ENCODE data around the gene KCNJ11.

The KCNJ11 gene

DNA sequence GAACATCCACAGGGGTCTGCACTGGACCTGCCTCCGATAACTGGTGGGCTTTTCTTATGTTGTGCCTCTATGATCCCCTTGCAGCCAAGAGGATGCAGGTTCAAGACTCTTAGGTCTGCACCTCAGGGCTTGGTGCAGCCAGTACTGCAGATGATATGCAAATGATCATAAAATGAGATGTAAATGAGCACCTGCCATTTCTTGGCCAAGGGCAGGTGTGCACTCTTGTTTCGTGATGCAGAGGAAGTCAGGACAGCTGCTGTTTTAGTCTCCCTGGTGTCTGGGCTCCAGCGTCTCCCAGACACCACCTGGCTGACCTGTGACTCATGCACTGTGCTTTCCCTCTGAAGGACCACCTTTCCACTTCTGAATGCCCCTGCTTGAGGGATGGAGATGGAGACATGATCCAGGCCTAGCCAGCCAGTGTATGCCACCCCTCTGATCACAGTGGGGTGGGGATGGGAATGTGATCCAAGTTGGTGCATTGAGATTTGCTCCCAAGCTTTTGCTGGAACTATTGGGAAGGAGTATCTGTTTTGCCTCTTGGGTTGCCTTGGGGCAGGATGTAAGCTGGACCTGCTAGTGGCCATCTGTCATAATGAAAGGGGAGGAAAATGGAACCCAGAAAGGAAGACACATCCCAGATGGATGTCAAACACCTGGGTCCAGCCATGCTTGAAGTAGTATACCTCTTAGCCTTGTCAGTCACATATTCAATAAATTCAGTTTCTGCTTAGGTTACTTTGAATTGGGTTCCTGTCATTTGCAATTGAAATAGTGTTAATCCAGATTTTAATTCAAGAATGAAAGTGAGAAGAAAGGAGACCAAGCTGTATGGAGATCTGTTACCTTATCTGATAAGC, 3.3 kb upstream of the KCNJ11 start:
- no peak for DNase-seq

DNA sequence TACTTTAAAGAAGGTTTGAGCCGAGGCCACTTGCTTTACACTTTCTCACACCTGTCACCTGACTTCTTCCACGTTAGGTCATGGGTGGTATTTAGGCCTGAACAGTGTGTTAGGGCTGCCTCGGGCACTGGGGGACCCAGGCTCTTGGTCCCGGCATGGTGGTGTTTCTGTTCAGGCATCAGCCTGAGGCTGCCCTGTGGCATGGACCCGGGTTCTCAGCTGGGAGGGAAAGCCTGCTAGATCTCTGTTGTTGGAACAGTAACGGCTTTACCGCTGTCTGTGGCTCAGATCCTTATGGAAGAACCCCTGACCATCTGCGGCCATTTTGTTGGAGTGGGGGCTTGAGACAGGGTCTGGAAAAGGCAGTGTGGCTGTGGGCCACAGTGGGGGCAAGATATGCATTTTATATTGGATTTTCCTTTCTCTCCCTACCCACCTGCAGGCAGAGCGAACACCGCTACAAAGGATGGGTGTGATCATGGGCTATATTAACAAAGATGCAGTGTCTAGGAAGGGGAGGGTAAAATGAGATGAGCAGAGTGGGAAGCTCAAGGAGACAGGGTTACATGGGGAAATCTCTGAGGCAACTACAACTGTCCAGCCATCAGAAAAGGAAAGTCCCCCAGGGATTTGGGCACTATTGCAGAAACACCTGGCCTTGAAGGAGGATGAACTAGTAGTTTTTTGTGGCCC, 1.6 kb upstream of the KCNJ11 start:
- DNase-seq: no peak

DNA sequence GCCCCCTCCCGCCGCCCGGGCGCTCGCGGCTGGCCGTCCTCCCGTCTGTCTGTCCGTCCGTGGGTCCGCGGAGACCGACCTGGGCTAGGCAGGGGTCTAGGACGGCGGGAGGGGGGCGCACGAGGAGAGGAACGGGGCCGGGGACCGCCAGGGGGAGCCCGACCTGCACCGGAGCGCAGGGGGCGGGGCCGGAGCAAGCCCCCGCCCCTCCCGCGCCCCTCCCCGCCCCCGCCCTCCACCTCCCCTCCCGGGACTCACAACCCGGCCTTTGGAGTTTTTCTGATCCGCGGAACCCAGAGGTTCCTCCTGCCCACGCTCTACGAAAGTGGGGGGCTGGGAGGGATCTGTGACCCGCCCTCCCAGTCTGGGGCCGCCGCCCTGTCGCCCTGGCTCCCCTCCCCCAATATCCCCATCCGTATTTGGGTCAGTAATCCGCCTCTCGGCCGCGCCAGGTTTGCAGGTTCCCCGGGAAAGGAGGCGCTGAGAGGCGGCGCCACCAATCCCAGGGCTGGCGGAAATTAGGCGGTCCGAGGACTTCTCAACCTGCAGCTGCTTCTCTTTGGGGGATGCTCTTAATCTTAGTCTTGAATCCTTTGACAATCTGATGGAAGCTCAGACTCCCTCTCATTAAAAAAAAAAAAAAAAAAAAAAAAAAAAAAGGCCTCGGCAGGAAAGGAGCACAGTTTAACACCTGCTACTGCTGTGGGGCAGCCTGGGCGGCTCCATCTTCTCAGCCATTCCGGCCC, 925 bp upstream of the KCNJ11 start:
- peak in 50 of 58 donors; percentile 34 to 86 (median 58) for DNase-seq

DNA sequence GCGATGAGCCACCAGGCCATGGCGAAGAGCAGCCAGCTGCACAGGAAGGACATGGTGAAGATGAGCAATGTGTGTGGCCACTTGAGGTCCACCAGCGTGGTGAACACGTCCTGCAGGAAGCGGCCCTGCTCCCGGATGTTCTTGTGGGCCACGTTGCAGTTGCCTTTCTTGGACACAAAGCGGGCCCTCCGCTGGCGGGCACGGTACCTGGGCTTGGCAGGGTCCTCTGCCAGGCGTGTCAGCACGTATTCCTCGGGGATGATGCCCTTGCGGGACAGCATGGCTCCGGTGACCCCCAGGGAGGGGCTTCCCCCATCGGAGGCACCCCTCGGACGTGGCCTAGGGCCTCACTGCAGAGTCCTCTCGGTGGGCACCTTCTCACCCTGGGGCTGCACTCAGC, 648 bp downstream of the KCNJ11 start:
- no peak for DNase-seq

DNA sequence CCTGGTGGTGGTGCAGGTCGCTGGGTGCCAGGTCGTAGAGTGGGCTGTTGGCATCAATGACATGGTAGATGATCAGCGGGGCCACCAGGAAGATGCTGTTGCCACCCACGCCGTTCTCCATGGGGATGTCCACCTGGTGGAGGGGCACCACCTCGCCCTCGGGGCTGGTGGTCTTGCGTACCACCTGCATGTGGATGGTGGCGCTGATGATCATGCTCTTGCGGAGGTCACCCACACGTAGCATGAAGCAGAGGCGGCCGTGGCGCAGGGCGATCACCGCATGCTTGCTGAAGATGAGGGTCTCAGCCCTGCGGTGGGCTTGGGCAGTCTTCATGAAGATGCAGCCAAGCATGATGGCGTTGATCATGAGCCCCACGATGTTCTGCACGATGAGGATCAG, 1.2 kb downstream of the KCNJ11 start:
- DNase-seq: no peak

DNA sequence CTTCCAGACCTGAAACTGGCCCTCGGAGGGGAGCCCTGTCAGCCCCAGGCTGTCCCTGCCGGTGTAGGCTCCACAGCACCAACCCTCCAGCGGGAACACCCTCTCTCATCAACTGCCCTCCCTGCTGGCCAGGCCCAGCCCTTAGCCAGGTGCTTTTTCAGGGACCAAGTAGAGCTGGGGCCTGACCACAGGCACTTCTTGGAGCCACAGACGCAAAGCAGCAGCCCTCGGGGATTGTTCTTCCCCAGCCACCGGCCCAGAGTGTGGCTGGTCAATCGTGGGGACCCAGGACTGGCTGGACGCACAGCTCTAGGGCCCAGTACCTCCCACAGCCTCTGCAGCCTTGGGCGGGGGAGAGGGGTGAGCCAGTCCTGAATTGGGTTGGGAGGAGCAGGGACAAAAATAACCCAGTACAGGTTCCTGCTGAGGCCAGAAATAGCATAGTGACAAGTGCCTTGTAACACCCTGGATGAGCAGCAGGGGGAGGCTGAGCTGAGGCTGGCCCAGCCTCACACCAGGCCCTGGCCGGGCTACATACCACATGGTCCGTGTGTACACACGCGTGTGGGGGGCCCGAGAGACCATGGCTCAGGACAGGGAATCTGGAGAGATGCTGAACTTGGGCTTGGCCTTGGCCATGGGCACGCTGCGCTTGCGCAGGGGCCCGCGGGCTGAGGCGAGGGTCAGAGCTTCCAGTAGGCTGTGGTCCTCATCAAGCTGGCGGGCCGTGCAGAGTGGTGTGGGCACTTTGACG, 2.0 kb downstream of the KCNJ11 start:
- DNase-seq: peak in 42 of 58 donors; percentile 6 to 72 (median 31)

DNA sequence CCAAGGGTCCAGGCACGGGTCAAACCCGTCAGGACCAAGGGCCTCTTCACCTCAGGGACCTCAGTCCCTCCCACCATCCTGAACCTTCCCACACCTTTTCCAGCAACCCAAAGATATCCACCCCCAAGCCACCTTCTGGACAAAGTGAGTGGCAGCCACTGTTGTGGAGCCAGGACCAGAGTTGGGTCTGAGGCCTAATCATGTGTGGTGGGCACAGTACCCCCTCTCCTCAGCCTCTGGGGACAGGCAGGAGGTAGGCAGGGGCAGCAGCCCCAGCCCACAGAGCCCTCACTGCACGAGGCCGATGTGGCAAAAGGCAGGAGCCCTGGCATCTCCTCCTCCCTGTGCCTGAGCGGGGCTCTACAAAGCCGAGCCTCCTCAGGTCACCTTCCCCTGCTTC, 2.5 kb downstream of the KCNJ11 start:
- no peak for DNase-seq

DNA sequence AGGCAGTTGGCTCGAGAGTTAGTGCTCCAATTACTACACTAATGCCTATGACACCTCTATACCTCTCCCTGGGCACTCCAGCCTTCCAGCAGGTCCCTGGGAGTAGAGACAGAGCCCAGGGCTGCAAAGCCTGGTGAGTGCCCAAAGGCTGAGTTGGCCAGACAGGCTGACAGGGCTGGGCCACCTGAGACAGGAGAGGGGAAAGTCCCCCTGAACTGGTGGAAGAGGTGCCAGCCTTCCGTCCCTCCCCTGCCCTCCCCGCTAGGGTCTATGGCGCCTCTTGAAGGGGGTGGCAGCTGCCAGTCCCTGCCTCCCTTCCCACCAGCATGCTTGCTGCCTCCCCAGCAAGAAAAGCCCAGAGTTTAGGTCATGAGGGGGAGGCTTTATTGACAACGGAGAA, 3.0 kb downstream of the KCNJ11 start:
- no peak for DNase-seq

DNA sequence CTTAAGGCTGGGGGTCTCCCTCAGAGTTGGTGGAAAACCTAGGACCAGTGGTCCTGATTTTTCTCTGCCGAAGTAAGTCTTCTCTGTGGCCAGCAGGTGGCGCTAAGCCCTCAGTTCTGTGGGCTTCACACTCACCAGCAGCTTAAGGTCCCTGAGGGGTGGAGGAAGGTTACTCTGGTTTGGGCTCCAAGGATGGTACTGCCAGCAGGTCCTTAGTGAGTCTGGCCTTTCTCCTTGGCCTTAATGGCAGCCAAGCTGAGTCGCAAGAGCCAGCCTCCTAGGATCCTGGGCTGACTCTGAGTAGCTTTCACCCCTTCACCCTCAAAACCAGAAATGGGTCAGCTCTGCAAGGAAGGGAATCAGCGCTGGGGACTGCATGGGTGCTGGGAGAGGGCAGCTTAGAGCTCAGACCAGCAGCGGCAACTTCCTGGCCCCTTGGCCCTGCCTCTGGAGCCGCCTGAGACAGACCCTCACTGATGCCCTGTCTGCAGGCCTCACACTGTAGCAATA, 4.4 kb downstream of the KCNJ11 start:
- DNase-seq: peak in 54 of 58 donors; percentile 26 to 93 (median 60)

DNA sequence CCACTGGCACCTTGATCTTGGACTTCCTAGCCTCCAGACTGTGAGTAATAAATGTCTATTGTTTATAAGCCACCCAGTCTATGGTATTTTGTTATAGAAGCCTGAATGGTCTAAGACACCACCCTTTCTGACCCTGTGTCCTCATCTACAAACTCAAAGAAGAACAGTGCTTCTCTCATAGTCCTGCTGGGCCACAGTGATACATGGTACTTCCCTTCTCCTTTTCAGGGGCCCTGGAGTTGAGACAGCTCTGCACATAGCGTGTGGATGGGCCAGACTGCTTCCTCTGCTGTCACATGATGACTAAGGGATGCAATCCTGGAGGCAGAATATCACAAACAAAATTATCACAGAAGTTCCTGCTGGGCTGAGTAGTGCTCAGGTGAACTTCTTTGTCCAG, 5.0 kb downstream of the KCNJ11 start:
- no peak for DNase-seq

DNA sequence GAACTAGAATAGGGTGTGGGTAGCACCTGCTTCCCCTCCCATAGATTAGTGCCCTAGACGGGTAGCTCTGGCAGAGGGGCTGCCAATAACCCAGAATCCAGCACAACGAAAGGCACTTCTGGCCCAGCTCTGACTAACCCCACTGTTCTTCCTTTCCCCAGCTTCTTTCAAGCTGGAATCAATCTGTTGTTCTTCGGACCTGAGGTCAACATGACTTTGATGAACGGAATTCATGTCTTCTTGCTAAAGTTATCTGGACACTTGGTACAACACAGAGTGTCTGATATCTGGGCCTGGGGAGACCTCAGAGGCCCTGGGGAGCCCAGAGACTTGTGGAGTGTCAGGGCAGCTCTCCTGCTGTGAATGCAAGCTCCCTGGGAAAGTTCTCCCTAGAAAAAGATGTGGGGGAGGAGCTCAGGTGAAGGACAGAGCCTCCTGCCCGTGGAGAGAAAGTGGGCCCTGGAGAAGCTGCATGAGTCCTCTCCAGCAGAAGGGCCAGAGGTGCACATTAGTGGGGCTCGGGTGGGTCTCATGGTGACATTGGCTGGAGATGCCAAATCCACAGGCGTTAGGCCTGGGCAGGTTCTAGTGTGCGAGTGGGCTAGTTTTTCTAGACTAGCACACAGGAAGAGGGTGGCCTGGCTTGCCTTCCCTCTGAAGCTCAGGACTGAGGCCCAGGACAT, 6.3 kb downstream of the KCNJ11 start:
- DNase-seq: no peak

DNA sequence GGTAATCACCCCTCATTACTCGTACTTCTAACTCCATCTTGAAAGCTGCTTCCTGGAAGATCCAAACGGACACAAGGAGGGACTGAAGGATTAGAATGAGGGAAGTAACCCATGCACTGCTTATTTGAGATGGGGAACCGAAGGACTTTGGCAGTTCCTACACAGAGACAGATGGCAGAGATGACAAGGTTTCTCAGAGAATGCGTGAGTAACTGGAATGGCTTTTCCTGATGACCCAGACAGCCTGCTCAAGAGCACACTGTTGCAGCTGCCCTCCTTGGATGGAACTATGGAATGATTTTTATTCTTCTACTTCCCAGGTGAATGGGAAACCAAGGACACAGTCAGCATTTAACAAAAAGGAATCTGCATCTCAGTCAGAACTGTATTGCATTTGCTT, 7.3 kb downstream of the KCNJ11 start:
- DNase-seq: no peak

DNA sequence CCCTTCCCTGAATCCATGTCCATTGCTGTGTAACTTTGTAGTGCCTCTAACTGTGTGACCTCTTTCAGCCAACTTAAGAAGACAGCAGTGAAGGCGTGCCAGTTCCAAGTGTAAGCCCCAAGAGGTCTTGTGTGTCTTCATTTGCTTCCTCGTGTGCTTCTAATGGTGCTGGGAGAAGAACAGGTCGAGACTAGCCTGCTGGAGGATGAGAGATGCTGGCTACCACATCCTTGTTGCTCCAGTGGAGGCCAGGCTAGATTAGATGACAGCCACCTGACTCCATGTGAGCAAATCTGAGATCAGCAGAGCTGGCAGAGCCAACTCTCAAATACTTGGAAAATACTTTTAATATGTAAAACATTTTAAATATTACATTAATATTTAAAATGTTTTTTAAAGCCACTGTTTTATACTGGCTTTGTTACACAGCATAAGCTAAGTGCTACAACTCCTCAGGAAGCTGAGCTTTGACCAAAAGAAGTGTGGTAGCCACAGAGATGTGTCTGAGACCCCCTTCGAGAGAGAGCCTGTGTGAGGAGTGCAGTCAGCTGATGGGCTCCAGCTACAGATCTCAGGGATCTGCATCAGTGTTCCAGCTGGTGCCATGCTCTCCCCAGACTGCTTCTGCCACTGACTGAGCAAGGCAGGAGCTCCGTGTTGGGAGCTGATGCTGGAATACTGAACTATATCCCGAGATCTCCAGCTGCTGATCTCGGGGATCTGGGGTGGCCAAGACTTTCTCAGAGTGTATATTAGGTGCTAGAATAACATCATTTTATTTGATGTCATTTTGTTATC, 8.9 kb downstream of the KCNJ11 start:
- DNase-seq: no peak

DNA sequence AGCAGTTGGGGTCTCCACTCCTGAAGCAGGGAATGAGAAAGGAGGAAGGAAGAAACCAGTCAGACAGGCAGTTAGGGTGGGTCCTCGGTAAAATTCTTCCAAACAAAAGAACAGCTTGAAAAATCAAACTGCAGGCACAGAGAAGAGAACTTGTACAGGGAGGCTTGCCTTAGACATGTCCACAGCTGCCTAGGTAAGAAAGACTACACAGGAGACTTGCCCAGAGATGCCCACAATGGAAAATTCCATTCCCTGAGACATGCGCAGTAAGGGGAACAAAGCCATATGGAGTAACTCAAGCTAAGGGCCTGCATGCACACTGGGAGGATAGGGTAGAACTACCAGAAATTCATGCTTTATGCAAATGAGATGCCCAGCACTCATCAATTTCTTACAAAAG, 9.8 kb downstream of the KCNJ11 start:
- no peak for DNase-seq

DNA sequence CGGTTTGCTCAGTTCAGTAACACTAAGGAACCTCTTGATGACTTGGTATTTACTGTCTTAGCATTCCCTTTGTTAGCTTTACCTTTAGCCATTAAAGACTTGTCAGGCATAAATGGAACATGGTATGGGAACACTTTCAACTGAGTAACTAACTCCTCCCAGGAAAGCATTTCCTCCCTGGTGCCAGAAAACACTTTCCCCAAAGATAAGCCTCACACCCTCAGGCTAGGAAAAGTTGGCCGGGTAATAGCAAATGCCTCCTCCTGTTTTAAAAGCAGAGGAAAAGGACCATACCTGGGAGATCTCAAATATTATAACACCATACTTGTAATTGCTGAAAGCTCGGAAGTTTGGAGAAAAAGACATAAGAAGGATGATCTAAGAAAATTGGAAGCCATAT, 12.0 kb downstream of the KCNJ11 start:
- DNase-seq: no peak

DNA sequence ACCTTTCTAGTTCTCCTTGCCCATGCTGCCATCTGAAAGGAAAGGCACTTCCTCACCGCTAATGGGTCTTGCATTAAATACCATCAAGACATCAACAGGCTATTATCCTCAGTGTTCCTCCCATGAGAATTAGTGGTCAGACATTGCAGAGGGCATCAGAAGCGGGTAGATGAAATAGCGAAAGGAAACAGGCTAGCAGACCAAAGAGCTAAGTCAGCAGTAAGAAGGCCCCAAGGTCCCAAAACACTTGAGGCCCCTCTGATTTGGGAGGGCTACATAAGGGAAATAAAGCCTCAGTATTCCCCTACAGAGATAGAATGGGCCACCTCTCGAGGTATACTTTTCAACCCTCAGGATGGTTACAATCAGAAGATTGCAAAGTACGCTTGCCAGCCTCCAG, 12.9 kb downstream of the KCNJ11 start:
- DNase-seq: no peak

DNA sequence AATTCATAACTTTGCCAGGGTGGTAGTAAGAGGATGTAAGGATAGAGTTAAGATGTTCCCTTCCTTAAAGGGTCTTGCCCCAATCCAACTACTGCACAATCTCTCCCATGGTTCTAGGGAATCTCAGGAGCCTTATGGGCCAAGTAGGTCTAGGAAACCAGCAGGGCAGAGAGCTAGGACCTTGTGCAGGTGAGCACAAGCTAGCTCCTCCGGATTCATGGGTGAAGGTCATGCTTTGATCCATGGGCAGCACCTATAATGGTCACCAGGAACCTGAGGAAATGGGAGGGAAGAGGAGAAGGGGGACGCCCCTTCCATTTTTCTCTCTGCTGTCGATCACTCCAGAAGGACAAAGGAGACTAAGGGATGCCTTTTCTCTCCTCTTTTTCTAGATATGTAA, 16.8 kb downstream of the KCNJ11 start:
- no peak for DNase-seq

DNA sequence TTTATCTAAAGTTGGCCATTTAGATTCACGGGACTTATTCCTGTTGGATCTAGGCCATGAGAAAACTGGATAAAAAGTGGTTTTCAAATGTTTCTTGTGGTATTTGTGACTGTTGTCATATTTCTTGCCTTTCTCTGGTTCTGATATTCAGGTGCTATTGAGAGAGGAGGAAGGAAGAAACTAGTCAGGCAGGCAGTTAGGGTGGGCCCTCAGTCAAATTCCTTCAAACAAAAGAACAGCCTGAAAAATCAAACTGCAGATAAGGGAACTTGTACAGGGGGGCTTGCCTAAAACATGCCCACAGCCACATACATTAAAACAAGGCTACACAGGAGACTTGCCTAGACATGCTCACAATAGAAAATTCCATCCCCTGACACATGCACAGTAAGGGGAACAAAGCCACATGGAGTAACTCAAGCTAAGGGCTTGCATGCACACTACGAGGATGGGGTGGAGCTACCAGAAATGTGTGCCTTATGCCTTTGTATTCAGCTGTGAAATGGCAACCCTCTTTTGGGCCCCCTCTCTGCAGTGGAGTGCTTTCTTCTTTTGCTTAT, 18.7 kb downstream of the KCNJ11 start:
- DNase-seq: no peak

DNA sequence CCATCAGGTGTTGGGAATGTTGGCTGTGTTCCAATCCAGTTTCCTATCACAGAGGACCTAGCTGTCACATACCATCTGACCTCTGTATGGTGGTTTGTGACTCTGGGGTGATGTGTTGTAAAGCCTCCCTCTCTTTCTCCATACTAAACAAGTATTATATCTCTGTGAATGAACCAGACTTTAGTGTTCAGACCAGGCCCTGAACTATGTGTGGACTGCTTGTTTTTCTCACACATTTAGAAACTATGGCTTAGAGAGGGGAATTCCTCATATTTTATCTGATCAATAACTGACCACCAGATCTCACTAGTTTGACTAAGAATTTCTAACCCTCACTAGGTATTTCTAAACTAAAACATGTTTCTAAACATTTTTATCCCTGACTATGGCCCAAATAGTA, 19.4 kb downstream of the KCNJ11 start:
- DNase-seq: no peak

Data from anterior cingulate cortex (tissue), 58 donors.